CD4-positive, alpha-beta T cell (primary cell): Measurements from ENCODE around the gene TCP11. TPM values are rescaled to one million over a fixed set of nuclear protein-coding genes. Genes with fewer than 3 reads are reported as not detected.

Source experiments
- ATAC-seq: fragments of 200-7000 bp; cut with Tn5 transposase; one replicate; pipeline ENCODE4 v1.10.0; 2022; ENCODE audit warnings: mild to moderate bottlenecking; ENCODE audit not compliant: poor library complexity
- CTCF ChIA-PET: fragments of 350-600 bp; sonication (Branson Sonifier 250); formaldehyde crosslinking; loops from one replicate; lab custom pipeline; 2021; ENCODE audit warnings: antibody characterized with exemption, inconsistent platforms; lab: Charles Lee
- POLR2A ChIA-PET: fragments of 350-600 bp; sonication (Branson Sonifier 250); formaldehyde crosslinking; loops from one replicate; lab custom pipeline; 2021; ENCODE audit warnings: antibody characterized with exemption, inconsistent platforms; lab: Charles Lee
- DNase-seq, 14 experiments: peaks; one replicate each; pipeline ENCODE4 v3.0.0-alpha.2; 2013 to 2020; ENCODE audit warnings: mixed read lengths in 2 of 14
- H3K27ac ChIP-seq, 2 donors: one replicate each; pipeline versions ENCODE4 v1.5.1 to v1.7.0; 2013; ENCODE audit warnings: low read length in 2 of 2, low read depth in 1 of 2, mild to moderate bottlenecking in 1 of 2
- H3K27me3 ChIP-seq, 2 experiments: 1 replicate in 1 of 2; 2 replicates in 1 of 2; pipeline versions ENCODE4 v1.6.1 to v1.7.0; 2013; ENCODE audit warnings: low read length in 2 of 2, control low read depth in 1 of 2, mild to moderate bottlenecking in 1 of 2, moderate library complexity in 1 of 2; ENCODE audit not compliant: insufficient read depth in 2 of 2, control insufficient read depth in 1 of 2
- H3K36me3 ChIP-seq: one replicate; pipeline ENCODE4 v1.6.1; 2013; ENCODE audit warnings: low read length, control low read depth; ENCODE audit not compliant: insufficient read depth
- H3K4me1 ChIP-seq: one replicate; pipeline ENCODE4 v1.6.1; 2013; ENCODE audit warnings: low read length, control low read depth; ENCODE audit not compliant: insufficient read depth
- H3K4me3 ChIP-seq: one replicate; pipeline ENCODE4 v1.5.1; 2013; ENCODE audit warnings: mild to moderate bottlenecking, low read length, moderate library complexity
- H3K9me3 ChIP-seq, 2 experiments: 1 replicate in 1 of 2; 2 replicates in 1 of 2; pipeline versions ENCODE4 v1.6.1 to v1.7.0; 2013; ENCODE audit warnings: low read length in 2 of 2, mild to moderate bottlenecking in 2 of 2, control low read depth in 1 of 2, moderate library complexity in 1 of 2; ENCODE audit not compliant: control insufficient read depth in 1 of 2, insufficient read depth in 1 of 2
- H3K27ac Mint-ChIP-seq: one replicate; pipeline ENCODE4 v1.8.0; 2020; ENCODE audit warnings: mixed read lengths
- H3K27me3 Mint-ChIP-seq: one replicate; pipeline ENCODE4 v1.8.0; 2021; ENCODE audit warnings: mixed read lengths
- H3K36me3 Mint-ChIP-seq: one replicate; pipeline ENCODE4 v1.8.0; 2021; ENCODE audit warnings: low read depth, mixed read lengths
- H3K4me1 Mint-ChIP-seq: one replicate; pipeline ENCODE4 v1.8.0; 2021; ENCODE audit warnings: low read depth, mixed read lengths
- H3K4me3 Mint-ChIP-seq: one replicate; pipeline ENCODE4 v1.8.0; 2020; ENCODE audit warnings: mild to moderate bottlenecking, mixed read lengths
- H3K9me3 Mint-ChIP-seq: one replicate; pipeline ENCODE4 v1.8.0; 2020; ENCODE audit warnings: mixed read lengths
- CTCF ChIP-seq: fragments of 200-600 bp; IDR thresholded peaks from one replicate; pipeline ENCODE4 v1.8.0; 2022; ENCODE audit warnings: antibody characterized with exemption, mild to moderate bottlenecking
- intact Hi-C, 2 experiments: fragments of 100-400 bp; cut with DNase I in 1 of 2; cut with micrococcal nuclease in 1 of 2; formaldehyde crosslinking; loops; one replicate each; pipeline versions ENCODE4 v1.15.1 to v1.9.0; 2023 to 2025; cut with DNase I, micrococcal nuclease
- total RNA-seq, 174 experiments: library from RNA in 2 of 174; stranded (reverse) in 2 of 174; gene quantifications; one replicate each; pipeline ENCODE4 v1.2.3 and lab custom pipeline; 2021 to 2026

TCP11 gene
- total RNA-seq, 2 experiments from 2014 or later, result not detected

GRCh38 chr6:35163836-35164235 is 22.7 kb upstream of the TCP11 start:
- intact Hi-C loops, result no loop called here
- Mint-ChIP-seq H3K4me1 (no peaks in the 10 kb centered on the region), H3K4me3 (no peak overlapping the region), H3K9me3 (no peaks in the 10 kb centered on the region), H3K27me3 (peaks cover 29% of the 10 kb centered on the region), H3K27ac (no peak overlapping the region), H3K36me3 (no peaks in the 10 kb centered on the region)
- Histone ChIP-seq H3K36me3 (no peaks in the 10 kb centered on the region), H3K9me3 (no peaks in the 10 kb centered on the region), H3K27ac (no peak overlapping the region), H3K4me3 (no peak overlapping the region), H3K27me3 (peaks cover 5 to 9% of the 10 kb centered on the region in 2 experiments), H3K4me1 (no peaks in the 10 kb centered on the region)
- POLR2A ChIA-PET, result no interaction called here
- DNase-seq (no peak), ATAC-seq (no peak)
- CTCF ChIA-PET, result no interaction called here
- TF ChIP-seq CTCF, result no peak

DNA sequence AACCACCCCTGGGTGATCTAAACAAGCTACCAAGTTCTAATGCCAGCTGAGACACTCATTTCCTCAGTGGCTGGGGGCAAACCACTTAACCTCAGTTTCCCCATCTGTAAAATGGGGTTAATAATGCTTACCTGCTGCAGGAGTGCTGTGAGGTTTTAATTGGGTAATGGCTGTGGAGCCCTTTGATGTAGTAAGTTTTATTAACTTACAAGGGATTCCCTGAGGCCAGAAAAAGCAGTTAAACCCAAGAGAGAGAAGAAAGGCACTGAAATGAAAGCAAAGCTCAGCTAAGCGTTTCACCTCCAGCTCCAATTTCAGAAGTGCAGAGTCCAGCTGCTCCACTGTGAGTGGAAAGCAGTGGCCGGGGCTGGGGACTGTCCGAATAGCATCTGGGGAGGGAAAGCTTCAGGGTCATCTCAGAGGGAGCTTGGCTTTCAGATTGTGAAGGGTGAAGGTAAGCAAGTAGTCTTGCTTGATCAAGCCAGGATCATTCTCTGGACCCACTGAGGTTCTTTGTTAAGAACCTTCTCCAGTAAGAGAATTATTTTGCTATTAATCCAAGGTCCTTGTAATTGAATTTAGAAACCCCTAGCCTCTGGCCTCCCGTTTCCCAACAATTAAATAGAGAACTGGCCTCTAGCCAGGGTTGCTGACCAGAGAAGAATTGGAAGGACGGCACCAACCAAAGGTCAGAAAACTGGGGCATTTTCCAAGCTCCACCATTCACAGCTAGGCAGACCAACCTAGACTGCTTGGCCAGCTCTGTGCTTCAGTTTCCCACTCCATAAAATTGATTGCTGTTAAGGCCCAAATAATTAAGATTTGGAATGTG is 20.9 kb upstream of the TCP11 start:
- DNase-seq, result no peak
- CTCF ChIA-PET, result no interaction called here
- no peak overlapping the region for H3K4me3 Mint-ChIP-seq
- no peaks in the 10 kb centered on the region for H3K9me3 ChIP-seq
- H3K36me3 ChIP-seq, result no peaks in the 10 kb centered on the region
- ATAC-seq, result no peak
- TF ChIP-seq CTCF, result no peak
- POLR2A ChIA-PET, result interaction anchor here (0.7 kb wide), 1 partner anchor 30 kb away, joined by 3 read pairs; no protein-coding TSS in a partner anchor
- peaks cover 5 to 9% of the 10 kb centered on the region in 2 experiments for H3K27me3 ChIP-seq
- H3K27me3 Mint-ChIP-seq, result peaks cover 28% of the 10 kb centered on the region
- no peaks in the 10 kb centered on the region for H3K4me1 ChIP-seq
- no peak overlapping the region for H3K27ac Mint-ChIP-seq
- no peaks in the 10 kb centered on the region for H3K9me3 Mint-ChIP-seq
- no peak overlapping the region for H3K4me3 ChIP-seq
- H3K4me1 Mint-ChIP-seq, result no peaks in the 10 kb centered on the region
- H3K36me3 Mint-ChIP-seq, result no peaks in the 10 kb centered on the region
- no peak overlapping the region for H3K27ac ChIP-seq
- intact Hi-C loops, result no loop called here

- POLR2A ChIA-PET, result no interaction called here
- intact Hi-C loops, result no loop called here
- H3K27ac Mint-ChIP-seq, result no peak overlapping the region
- H3K36me3 Mint-ChIP-seq, result no peaks in the 10 kb centered on the region
- H3K4me1 Mint-ChIP-seq, result no peaks in the 10 kb centered on the region
- no peak for TF ChIP-seq CTCF
- peaks cover 28% of the 10 kb centered on the region for H3K27me3 Mint-ChIP-seq
- no peaks in the 10 kb centered on the region for H3K9me3 ChIP-seq
- no peaks in the 10 kb centered on the region for H3K36me3 ChIP-seq
- DNase-seq (no peak), ATAC-seq (no peak)
- H3K4me3 ChIP-seq, result no peak overlapping the region
- H3K4me1 ChIP-seq, result no peaks in the 10 kb centered on the region
- H3K4me3 Mint-ChIP-seq, result no peak overlapping the region
- H3K9me3 Mint-ChIP-seq, result no peaks in the 10 kb centered on the region
- peaks cover 5 to 9% of the 10 kb centered on the region in 2 experiments for H3K27me3 ChIP-seq
- H3K27ac ChIP-seq, result no peak overlapping the region
- CTCF ChIA-PET, result no interaction called here
Observed at GRCh38 chr6:35161266-35161665, 20.1 kb upstream of the TCP11 start.
